Jurkat, Clone E6-1 (cell line): ENCODE measurements around the gene LCN2.
"Not testable (repeated sequence)": the region's sequence is repeated elsewhere in the genome, so short reads cannot be mapped to it uniquely, and the experiment has no call there.

Experiments
- DNase-seq: peaks from one replicate; pipeline ENCODE4 v3.0.0-alpha.2; 2011; ENCODE audit warnings: low read depth, low spot score
- H3K4me3 ChIP-seq: 2 replicates; pipeline ENCODE4 v1.5.1; 2011; ENCODE audit warnings: mild to moderate bottlenecking, low read length, control low read depth, moderate library complexity

Gene LCN2

DNA sequence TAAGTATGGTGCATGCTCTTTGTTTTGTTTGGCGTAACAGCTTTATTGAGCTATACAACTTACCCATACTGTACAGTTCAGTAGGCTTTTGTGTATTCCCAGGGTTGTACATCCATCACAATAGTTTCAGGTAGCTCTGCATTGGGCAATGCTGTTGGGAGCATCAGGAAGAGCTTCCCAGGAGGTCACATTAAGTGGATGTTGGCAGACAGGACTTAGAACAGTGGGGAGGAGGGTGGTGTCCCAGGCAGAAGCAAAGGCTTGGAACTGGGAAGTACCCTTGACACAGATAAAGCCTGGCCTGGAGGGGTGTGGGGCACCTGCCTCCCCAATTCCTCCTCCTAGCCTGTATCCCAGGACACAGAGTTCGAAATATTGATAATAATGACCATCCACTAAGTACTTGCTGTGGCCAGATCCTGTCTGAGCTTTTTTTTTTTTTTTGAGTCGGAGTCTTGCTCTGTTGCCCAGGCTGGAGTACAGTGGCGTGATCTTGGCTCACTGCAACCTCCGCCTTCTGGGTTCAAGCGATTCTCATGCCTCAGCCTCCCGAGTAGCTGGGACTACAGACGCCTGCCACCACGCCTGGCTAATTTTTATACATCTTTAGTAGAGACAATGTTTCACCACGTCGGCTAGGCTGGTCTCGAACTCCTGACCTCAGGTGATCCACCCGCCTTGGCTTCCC lies 12.1 kb downstream of the LCN2 start:
- no peak for DNase-seq
- peak overlapping the region; percentile 95 for H3K4me3 ChIP-seq

DNA sequence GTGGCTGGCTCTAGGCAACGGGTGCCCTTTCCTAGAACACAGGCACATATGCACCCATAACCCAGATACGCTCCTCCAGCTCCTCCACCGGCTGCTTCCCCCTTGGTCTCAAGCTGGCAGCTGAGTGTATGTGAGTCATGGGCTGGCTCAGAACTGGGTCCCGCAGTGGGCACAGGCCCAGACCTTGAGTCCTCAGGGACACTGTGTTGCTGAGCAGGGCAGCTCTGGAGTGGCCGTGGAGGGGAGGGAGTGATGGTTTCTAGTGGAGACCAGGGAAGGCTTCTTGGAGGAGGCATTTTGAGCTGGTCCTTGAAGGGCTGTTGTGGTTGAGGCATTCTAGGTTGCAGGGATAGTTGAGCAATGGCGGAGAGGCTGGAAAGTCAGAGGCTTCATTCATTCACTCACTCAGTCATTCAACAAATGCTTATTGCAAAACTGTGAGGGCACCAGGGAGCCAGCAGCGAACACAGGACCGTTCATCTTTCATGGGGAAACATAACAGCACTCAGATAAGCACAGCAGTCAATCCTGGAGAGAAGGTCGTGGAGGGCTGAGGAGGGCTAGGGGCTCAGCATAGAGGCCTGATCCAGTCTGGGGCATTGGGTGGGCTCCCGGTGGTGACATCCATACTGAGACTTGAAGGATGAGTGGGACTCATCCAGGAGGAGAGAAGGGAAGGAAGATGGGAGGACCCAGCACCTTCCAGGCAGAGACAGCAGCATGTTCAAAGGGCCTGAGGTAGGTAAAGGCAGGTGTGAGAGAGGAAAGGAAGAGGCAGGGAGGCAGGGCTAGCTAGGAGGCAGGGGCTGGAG lies 13.2 kb downstream of the LCN2 start:
- DNase-seq = no peak
- no peak overlapping the region for H3K4me3 ChIP-seq

DNA sequence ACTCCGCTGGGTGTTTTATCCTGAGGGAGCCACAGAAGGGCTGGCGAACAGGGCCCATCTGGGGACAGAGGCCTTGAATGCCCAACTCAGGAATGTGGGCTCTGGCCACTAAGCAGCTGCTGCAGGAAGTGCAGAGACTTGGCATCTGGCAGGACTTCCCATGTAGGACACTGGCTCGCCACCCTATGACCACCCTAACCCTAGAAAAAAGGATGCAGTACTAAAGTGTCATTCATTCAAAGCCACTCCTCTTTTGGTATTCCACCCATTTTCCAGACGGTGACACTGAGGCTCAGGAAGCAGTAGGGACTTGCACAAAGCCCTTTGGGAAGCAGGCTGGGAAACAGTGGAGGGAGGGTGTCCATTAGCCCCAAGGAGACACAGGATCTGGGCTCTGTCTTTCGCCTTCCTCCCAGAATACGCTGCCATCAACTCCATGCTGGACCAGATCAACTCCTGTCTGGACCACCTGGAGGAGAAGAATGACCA lies 13.8 kb downstream of the LCN2 start:
- no peak for DNase-seq

DNA sequence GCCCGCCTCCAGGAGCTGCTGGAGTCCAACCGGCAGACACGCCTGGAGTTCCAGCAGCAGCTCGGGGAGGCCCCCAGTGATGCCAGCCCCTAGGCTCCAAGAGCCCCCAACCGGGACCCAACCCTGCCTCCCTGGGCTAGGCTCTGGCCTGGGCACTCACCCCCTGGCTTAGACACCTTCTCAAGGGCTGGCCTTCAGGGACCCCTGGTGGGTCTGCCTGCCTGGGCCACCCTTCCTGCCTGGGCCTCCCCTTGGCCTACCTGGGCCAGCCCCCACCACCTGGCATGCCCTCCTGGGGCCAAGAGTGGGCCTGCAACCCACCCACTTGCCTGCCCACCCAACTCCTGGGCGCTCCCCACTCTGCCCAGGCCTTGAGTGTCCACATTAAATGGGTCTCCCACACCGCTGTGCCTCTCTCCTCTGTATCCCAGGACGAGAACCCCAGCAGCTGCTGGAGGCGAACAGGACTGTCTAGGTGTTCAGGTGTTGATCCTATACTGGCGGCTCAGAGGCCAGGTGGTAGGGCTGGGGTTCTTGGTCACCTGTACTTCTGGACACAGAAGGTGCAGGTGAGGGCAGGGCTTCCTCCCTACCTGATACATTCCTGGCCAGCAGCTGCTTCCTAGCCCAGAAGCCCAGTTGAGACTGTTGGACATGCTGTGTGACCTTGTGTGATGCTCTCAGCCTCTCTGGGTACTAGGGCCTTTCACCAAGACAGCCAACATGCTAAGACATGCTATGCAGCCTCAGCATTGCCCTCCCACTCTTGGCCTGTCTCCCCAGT lies 14.5 kb downstream of the LCN2 start:
- DNase-seq = no peak
- H3K4me3 ChIP-seq = no peak overlapping the region

More for the DNA sequence above, 13.8 kb downstream of the LCN2 start:
- no peak overlapping the region for H3K4me3 ChIP-seq

DNA sequence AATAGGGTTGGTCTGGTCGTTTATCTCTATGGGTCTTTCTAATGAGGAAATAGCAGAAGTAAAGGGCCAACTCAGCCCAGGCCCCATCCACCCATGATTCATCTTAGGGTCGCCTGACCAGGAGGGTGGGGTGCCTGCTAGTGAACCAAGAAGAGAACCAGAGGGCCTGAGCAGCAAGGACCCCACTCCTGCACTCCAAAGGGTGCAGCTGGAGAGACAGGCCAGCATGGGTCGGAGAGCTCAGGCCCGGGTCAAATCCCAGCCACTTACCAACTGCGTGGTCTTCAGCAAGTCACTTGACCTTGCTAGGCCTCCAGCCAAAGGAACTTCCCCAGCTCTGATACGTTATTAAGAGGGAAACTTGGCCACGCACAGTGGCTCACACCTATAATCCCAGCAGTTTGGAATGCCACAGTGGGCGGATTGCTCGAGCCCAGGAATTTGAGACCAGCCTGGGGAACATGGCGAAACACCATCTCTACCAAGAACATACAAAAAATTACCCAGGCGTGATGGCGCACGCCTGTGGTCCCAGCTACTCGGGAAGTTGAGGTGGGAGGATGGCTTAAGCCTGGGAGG lies 15.1 kb downstream of the LCN2 start:
- no peak for DNase-seq
- H3K4me3 ChIP-seq = no peak overlapping the region

DNA sequence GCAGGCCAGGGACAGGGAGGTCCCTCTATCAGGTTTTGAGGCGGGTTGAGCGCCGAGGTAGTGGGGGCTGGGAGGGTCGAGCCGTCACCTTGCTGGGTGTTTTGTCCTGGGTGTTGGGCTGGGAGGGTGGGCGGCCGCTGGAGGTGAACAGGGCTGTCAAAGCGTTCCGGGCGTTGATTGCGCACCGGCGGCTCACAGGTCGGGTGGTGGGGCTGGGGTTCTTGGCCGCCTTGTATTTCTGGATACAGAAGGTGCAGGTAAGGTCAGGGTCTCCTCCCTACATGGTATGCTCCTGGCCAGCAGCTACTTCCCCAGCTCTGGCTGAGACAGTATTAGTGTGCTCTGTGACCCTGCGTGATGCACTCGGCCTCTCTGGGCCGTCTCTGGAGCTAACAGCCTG lies 16.9 kb downstream of the LCN2 start:
- H3K4me3 ChIP-seq = no peak overlapping the region
- no peak for DNase-seq

DNA sequence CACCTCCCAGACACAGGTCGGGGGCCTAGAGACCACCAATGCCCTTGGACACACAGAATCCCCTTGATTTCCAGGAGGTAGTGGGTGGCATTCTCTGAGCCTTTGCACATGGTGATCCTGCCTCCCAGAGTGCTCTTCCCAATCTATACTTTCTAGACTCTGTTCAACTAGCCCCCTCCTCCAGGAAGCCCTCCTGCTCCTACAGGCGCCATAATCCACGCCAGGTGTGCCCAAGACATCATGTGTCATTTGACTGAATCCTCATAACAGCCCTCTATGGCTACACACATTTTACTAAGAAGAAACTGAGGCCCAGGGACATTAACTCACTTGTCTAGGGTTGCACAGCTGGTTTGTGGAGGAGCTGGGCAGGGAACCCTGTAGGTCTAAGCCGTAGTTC lies 18.0 kb downstream of the LCN2 start:
- H3K4me3 ChIP-seq = no peak overlapping the region
- DNase-seq = no peak

DNA sequence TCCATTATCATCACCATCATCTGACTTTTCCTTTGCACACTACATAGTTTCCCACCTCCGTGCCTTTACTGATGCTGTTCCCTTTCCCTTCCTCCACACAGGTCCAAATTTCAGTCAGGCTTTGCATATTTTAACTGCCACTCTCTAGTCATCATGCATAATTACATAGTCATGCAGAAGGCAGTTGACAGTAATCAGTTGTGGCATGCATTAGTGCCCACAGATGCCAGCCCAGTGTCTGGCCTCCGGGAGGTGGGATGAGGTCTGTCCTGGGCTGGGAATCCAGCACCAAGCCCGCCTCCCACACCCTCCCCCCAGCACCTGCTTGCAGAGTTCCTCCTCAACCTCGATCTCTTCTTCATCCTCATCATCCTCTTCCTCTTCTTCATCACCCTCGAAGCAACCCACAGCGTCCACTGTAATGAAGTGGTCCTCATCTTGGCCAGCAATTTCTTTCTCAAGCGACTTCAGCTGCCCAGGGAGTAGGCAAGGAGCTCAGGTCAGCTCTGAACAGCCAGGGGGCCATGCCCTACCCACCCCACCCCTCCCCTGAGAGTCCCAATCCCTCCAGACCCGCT lies 19.6 kb downstream of the LCN2 start:
- DNase-seq = no peak

DNA sequence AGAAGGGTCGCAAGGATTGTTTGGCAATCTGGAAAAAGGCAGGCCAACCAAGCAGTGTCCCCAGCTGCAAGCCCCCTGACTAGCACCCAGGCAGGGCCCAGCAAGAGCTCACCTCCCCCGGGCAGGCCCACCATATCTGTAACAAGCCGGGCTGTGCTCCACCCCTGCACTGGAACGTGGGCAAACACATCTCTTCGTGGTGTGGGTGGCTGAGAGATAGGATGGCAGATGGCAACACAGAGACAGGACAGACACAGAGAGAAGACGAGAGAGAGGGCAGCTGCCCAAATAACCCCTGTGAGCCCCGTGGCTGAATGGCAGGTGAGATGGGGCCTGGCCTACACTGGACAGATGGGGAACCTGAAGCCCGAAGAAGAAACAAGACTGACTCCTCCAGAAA lies 20.2 kb downstream of the LCN2 start:
- DNase-seq = no peak
- H3K4me3 ChIP-seq = no peak overlapping the region

More for the DNA sequence above, 19.6 kb downstream of the LCN2 start:
- no peak overlapping the region for H3K4me3 ChIP-seq

DNA sequence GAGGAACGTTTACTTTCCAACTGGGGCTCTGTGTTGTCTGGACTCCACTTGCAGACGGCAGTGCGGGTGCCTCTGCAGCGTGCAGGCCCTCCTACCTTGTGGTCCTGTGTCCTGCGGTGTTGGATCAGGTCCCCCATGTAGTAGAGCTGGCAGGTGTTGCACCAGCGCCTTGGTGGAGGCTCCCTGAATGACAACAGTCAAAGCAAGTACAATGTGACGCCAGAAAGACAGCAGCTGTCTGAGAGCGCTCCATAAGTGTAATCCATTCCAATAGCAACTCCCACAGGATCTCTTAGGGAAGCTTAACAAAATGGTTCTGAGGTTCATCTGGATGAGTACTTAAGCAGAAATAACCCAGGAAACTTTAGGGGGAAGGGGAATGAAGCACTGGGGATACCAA lies 20.7 kb downstream of the LCN2 start:
- no peak for DNase-seq

DNA sequence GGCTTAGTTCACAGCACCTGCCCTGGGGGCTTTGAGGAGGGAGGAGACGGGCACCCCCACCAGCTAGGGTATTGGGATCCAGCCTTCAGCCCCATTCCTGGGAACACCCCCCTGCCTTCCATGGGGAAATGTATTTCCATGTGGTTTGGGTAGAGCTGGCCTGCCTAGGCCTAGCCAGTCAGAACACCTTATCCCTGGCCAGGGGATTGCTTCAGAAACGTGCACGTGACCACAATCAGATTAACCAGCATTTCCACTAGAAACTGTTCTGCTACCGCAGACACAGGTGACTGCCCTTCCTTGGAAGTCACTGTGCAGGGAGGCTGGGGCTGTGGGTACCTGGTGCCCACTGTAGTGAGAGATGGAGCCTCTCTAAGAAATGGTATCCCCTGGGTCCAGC lies 24.8 kb downstream of the LCN2 start:
- H3K4me3 ChIP-seq = no peak overlapping the region
- DNase-seq = no peak

More for the DNA sequence above, 20.7 kb downstream of the LCN2 start:
- no peak overlapping the region for H3K4me3 ChIP-seq

DNA sequence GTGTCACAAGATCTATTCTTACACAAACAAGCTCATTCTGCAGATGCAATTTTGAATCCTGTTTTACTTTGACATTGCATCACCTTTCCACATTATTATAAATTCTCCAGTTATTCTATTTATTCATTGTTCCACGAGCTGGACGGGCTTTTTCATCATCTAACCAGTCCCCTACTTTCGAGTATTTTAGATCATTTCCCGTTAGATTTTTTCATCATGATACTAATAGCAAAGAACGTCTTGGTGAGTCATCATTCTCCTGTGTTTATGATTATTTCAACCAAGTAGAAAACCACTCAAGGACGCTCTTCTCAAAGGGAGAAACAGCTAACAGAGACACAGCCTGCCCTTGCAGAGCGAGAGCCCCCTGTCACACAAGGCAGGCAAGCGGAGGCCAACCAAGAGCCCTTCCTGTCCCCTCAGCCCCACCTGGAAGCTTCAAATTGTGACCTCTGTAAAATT lies 25.9 kb downstream of the LCN2 start:
- no peak overlapping the region for H3K4me3 ChIP-seq
- no peak for DNase-seq

DNA sequence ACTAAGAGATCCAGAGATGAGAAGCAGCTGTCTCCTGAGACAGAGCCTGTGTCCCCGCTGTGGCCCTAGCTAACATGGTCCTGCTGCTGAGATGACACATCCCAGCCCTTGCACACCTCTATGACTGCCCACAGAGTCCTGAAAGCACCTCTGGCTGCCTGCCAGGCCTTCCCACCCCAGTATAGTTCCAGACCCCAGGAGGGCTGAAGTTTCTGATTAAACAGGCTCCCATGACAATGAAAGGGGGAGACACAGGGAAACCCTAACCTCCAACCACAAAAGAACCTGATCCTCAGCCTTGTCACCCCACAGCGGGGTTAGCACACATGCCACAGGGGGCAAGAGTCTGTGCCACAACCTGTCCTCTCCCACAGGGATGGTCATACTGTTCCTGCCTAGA lies 26.5 kb downstream of the LCN2 start:
- no peak for DNase-seq
- H3K4me3 ChIP-seq = no peak overlapping the region

DNA sequence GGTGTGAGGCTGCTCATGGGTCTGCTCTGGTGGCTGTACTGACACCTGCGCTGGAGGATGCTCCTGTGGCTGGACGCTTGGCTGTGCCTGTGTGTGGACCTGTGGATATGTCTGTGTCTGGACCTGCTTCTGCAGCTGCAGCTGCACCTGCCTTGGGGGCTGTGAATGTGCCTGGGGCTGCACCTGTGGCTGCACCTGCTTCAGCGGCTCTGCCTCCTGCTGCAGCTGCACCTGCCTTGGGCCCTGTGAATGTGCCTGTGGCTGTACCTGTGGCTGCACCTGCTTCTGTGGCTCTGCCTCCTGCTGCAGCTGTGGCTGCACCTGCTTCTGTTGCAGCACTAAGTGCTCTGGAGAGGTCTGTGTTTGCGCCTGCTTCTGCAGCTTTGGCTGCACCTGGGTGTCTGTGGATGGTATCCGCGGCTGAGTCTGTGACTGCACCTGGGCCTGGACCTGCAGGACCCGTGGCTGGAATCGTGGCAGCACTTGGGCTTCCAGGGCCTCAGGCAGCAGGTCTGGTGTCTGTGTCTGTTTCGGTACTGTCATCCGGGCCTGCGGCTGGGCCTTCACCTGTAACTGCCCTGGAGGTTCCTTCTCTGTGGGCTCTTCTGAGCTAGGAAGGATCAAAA lies 29.7 kb downstream of the LCN2 start:
- no peak for DNase-seq
- no peak overlapping the region for H3K4me3 ChIP-seq

DNA sequence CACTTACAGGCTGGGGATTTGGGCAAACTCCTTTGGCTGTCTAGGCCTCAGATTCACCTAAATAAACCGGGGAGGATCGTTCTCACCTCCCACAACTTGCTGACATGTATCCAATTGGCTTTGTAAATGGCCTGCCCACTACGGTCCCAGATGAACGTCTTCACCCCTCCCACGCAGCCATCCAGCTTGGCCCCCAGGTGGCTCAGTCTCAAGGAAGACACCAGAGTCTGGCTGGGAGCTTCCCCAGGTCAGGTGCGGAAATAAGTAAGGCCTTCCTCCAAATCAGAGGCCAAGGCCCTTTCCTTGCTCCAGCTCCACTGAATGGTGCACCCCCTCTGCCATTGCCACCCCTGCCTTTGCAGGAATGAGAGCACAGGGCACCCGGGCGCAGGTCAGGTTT lies 30.7 kb downstream of the LCN2 start:
- DNase-seq = no peak

DNA sequence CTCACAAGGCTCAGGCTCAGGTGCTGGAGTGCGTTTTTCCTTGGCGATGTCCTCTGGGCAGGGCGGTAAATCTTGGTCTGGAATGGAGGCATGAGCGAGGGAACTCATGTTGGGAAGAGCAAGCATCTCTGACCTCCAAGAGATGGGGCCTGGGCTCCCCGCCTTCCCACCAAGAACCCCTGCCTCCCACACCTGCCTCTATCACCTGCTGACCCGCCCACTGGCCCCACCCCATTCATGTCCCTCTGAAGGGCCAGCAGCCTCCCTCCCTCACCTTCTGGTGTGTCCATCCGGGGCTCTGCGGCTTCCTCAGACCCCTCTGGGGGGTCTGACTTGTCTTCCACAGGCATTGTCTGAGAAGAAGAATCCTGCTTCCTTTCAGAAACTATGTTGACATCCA lies 31.2 kb downstream of the LCN2 start:
- H3K4me3 ChIP-seq = no peak overlapping the region
- DNase-seq = no peak

More for the DNA sequence above, 30.7 kb downstream of the LCN2 start:
- H3K4me3 ChIP-seq = no peak overlapping the region

DNA sequence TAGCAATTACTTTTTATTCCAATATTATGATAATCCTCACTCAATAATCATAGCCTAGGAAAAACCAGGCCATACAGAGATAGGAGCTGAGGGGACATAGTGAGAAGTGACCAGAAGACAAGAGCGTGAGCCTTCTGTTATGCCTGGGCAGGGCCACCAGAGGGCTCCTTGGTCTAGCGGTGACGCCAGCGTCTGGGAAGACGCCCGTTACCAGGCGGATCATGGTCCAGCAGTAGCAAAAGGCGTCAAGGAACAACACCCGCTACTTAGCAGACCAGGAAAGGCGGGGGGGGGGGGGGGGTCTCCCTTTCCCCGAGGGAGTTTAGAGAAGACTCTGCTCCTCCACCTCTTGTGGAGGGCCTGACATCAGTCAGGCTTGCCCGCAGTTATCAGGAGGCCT lies 32.2 kb downstream of the LCN2 start:
- H3K4me3 ChIP-seq, DNase-seq: not testable (repeated sequence)

DNA sequence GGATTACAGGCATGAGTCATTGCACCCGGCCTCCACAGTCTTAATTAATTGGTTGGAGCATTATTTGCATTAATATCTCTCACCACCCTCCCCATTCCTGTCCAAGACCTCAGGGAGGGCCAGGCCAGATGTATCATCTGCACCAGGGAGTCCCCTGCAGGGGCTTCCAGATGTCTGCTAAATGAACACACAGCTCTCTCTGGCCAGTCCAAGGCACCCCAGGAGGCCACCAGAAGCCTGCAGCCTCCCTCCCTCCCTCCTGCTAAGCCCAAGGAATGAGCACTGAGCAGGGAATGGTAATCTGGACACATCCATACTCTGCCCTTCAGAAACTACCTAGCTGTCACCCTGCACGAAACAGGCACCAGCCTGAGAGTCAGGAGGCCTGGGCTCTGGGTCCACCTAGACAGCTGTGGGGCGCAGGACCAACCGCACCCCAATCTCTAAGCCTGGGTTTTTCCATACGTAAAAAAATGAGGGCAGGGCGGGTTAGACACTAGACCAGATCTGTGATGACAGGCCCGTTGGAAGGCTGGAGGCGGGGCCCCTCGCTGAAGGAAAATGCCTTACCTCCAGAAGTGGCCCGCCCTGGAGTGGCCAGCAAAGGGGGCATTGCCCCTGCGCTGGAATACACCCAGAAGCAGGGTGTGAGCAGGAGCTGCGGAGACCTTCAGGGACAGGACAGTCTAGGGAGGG lies 33.8 kb downstream of the LCN2 start:
- no peak for DNase-seq
- no peak overlapping the region for H3K4me3 ChIP-seq
